BE2C (cell line): ENCODE measurements around the gene SNTG2.

ENCODE experiments used
- DNase-seq: peaks from one replicate; pipeline ENCODE4 v3.0.0-alpha.2; 2020
- H3K27me3 ChIP-seq: fragments of 250-450 bp; sonication (Bioruptor Pico); 2 replicates; pipeline ENCODE4 v1.5.1; 2020; ENCODE audit warnings: mild to moderate bottlenecking
- H3K36me3 ChIP-seq: fragments of 250-450 bp; sonication (Bioruptor Pico); 2 replicates; pipeline ENCODE4 v1.5.1; 2020; ENCODE audit warnings: mild to moderate bottlenecking
- H3K4me1 ChIP-seq: fragments of 250-450 bp; sonication (Bioruptor Pico); 2 replicates; pipeline ENCODE4 v1.5.1; 2020
- H3K4me3 ChIP-seq: 2 replicates; pipeline ENCODE4 v1.5.1; 2011; ENCODE audit warnings: low read depth, low read length
- H3K9me3 ChIP-seq: fragments of 250-450 bp; sonication (Bioruptor Pico); 2 replicates; pipeline ENCODE4 v1.5.1; 2020
- TF ChIP-seq, protein P1 (sequence below): IDR thresholded peaks from 2 replicates; pipeline ENCODE4 v1.5.1; 2012; ENCODE audit warnings: mild to moderate bottlenecking, low read depth, low read length

Gene SNTG2

DNA sequence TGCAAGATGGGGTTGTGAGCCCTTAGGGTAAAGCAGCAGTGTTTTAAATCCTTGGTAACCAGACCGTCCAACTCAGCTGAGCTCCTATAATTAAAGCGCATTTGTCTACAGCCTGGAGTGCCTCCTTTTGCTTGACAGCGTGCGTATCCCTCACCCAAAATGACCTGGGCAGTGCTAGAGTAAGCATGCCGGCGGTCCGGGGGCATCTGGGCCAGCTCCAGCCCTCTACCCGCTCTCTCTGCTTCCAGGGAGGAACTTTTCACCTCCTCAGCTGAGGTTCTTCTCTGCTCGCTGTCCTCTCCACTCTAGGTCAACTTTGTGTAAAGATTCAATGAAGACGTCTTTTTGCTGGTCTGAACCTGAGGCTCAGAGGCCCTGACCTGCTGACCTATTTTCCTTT is 360.2 kb downstream of the SNTG2 start:
- H3K9me3 ChIP-seq, result no peaks in the 10 kb centered on the region
- no peaks in the 10 kb centered on the region for H3K27me3 ChIP-seq
- H3K4me1 ChIP-seq, result no peaks in the 10 kb centered on the region
- no peak for DNase-seq
- H3K4me3 ChIP-seq, result no peak overlapping the region
- H3K36me3 ChIP-seq, result no peaks in the 10 kb centered on the region
- TF ChIP-seq, protein P1, sequence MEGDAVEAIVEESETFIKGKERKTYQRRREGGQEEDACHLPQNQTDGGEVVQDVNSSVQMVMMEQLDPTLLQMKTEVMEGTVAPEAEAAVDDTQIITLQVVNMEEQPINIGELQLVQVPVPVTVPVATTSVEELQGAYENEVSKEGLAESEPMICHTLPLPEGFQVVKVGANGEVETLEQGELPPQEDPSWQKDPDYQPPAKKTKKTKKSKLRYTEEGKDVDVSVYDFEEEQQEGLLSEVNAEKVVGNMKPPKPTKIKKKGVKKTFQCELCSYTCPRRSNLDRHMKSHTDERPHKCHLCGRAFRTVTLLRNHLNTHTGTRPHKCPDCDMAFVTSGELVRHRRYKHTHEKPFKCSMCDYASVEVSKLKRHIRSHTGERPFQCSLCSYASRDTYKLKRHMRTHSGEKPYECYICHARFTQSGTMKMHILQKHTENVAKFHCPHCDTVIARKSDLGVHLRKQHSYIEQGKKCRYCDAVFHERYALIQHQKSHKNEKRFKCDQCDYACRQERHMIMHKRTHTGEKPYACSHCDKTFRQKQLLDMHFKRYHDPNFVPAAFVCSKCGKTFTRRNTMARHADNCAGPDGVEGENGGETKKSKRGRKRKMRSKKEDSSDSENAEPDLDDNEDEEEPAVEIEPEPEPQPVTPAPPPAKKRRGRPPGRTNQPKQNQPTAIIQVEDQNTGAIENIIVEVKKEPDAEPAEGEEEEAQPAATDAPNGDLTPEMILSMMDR, result no peak

DNA sequence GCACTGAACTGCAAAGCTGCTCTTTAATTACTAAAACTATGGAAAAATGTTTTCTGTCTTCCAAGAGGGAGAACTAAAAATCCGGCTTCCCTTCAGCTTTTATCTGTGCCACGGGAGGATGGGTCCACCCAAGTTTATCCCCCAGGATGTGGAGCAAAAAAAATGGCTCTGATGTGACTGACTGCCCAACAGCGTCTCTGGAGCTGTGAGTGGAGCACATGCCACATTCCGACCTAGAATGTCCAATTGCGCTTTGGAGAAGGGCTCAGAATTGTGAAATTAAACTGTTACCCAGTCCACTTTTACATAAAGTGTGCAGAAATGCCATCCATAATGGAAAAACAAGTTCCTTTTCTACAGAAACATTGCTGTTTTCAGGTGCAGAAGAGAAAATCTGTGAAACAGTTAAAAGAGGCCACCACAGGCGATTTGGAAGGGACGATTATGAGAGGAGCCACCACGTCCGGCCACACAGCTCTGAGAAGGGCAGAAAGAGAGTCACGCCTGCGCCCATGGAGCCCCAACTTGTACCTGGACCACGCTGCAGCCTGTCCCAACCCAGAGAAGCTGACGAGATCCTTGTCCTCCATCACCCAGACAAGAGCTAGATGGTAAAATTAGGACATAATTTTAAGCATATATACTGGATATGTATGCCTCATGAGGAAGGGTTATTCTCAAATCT is 362.7 kb downstream of the SNTG2 start:
- Histone ChIP-seq H3K9me3 (no peaks in the 10 kb centered on the region), H3K36me3 (no peaks in the 10 kb centered on the region), H3K27me3 (no peaks in the 10 kb centered on the region), H3K4me3 (no peak overlapping the region), H3K4me1 (no peaks in the 10 kb centered on the region)
- DNase-seq, result no peak
- TF ChIP-seq, protein P1, result no peak

DNA sequence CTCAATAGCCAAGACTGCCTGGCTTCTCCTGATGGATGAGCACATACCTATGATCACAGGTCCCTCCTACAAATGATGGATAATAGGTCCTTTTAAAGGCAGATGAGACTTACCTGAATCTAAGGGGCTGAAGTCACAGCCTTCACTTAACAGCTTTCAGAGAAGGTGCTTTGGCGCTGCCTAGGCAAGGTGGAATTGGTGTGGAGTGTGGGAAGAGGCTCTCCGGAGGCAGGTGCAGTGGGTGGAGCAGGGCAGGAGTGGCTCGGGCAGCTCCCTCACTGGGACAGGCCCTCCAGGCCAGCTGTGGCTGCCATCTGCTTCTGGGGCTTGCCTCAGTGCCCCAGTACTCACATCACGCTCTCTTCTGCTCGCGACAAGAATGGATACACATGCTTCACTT is 363.6 kb downstream of the SNTG2 start:
- no peaks in the 10 kb centered on the region for H3K27me3 ChIP-seq
- H3K36me3 ChIP-seq, result no peaks in the 10 kb centered on the region
- no peaks in the 10 kb centered on the region for H3K9me3 ChIP-seq
- TF ChIP-seq, protein P1, result no peak
- H3K4me3 ChIP-seq, result no peak overlapping the region
- no peak for DNase-seq
- H3K4me1 ChIP-seq, result no peaks in the 10 kb centered on the region

DNA sequence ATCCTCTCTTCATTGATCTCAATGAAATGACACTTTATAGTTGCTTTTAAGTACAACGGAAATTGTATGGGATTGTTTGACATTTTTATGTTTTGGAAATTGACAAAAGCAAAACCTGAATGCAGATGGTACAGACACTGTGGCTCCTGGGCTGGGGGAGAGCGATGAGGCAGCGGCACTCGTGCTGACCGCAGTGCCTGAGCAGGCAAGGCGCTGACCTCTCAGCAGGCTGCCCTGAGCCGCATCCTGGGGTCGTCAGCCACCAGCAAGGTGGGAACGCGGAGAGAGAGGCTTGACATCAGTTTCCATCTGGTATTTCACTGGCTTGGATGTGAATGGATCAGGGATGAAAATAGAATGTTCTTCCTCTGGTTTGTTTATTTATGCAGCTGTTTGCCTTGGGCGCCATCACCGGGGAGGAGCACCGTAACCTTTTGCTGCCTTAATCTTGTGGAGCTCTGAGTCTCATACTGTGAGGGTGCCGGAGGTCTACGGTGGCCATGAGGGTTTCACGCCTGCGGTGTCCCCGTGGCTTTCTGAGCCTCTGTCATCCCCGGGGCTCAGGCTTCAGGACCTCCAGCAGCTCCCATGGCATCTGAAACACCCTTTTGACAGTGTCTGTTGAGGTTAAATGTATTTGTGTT is 367.8 kb downstream of the SNTG2 start:
- TF ChIP-seq, protein P1, result no peak
- Histone ChIP-seq H3K9me3 (no peaks in the 10 kb centered on the region), H3K4me1 (no peaks in the 10 kb centered on the region), H3K36me3 (no peaks in the 10 kb centered on the region), H3K27me3 (no peaks in the 10 kb centered on the region), H3K4me3 (no peak overlapping the region)
- DNase-seq, result no peak

DNA sequence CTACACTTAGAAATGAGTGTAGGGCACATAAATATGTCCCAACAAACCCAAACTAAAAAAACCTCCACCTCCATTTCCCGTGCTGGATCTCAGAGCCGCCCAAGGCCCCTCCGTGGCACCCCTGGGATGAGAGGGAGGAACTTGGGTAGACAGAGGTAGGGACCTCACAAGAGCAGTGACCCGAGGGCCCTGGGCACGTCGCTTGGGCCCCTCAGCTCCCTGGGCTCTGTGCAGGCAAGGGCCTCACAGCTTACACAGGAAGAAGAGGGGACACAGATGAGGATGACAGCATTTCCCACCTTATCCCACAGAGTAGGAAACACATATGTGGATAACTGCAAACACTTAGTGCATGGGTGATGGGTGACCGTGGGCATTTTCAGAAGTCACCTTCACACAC is 368.7 kb downstream of the SNTG2 start:
- no peaks in the 10 kb centered on the region for H3K9me3 ChIP-seq
- H3K36me3 ChIP-seq, result no peaks in the 10 kb centered on the region
- H3K27me3 ChIP-seq, result no peaks in the 10 kb centered on the region
- H3K4me1 ChIP-seq, result no peaks in the 10 kb centered on the region
- DNase-seq, result no peak
- TF ChIP-seq, protein P1, result no peak
- no peak overlapping the region for H3K4me3 ChIP-seq

DNA sequence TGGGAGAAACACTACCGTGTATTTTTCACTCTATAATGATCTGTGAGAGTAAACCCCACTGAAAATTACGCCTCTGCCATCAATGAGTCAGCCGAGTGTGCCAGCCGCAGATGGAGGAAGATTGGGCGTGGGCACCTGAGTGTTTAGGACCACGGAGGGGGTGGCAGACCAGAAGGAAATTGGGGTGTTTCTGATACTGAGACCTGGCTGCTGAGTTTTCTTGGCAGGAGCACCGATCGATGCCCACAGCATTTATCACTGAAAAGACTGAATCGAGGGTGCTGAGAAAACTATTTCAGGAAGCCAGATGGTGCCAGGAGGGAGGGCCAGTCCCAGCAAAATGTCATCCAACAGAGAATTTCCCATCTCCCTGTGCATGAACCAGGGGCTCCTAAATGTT is 370.7 kb downstream of the SNTG2 start:
- TF ChIP-seq, protein P1, result no peak
- Histone ChIP-seq H3K4me1 (no peaks in the 10 kb centered on the region), H3K27me3 (no peaks in the 10 kb centered on the region), H3K4me3 (no peak overlapping the region), H3K36me3 (no peaks in the 10 kb centered on the region), H3K9me3 (no peaks in the 10 kb centered on the region)
- no peak for DNase-seq
